GM12864 (cell line): ENCODE results near the gene PNMT.

Experiments used
- DNase-seq: peaks from one replicate; pipeline ENCODE4 v3.0.0-alpha.2; 2011; ENCODE audit warnings: low read depth
- H3K4me3 ChIP-seq: 2 replicates; pipeline ENCODE4 v1.5.1; 2011; ENCODE audit warnings: mild to moderate bottlenecking, low read depth, low read length, control low read depth
- CTCF ChIP-seq: IDR thresholded peaks from 2 replicates; pipeline ENCODE4 v1.5.1; 2011; ENCODE audit warnings: low read depth, mild to moderate bottlenecking, moderate library complexity, low read length, control low read depth, inconsistent platforms; ENCODE audit errors: missing control alignments

The PNMT gene

GRCh38 chr17:39628655-39629493 is 39.4 kb upstream of the PNMT start:
- DNase-seq = no peak
- H3K4me3 ChIP-seq = no peak overlapping the region
- no peak for TF ChIP-seq CTCF

DNA sequence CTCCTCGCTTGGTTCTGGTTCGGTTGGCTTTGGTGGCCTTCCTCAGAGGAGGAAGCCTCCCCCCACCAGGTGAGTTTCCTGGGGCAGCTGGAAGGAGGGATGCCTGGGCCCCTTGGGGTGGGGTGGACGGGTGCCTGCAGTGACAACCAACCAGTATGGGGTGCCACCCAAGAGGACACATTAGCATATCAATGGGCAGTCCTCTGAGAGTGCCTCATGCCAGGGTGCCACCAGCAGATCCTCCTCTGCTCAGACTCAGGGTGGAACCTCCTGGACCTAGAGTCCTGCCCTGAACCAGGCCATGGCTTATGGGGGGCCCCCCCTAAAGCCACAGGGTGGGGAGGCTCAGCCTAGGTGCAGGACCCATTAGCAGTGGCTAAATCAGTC is 38.8 kb upstream of the PNMT start:
- TF ChIP-seq CTCF = no peak
- no peak for DNase-seq
- H3K4me3 ChIP-seq = no peak overlapping the region

DNA sequence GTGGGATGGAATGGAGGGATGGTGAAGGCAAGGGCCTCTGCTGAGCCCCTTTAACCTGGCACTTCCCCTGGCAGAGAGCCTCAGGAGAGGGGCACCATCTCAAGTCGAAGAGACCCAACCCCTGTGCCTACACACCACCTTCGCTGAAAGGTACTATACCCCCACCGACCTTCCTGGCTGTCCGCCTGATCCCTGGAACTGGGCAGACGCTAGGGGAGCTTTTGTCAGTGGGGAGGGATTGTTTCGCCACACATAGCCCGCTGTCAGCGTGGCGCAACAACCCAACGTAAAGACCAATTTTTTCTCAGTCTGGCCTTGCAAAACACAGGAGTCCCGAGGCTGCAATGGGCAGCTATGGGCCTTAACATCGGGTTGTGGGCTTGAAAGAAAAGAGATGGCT is 38.4 kb upstream of the PNMT start:
- DNase-seq = no peak
- no peak for TF ChIP-seq CTCF
- H3K4me3 ChIP-seq = no peak overlapping the region

GRCh38 chr17:39631403-39631802 is 36.9 kb upstream of the PNMT start:
- TF ChIP-seq CTCF = no peak
- DNase-seq = no peak
- no peak overlapping the region for H3K4me3 ChIP-seq

GRCh38 chr17:39632153-39632941 is 35.9 kb upstream of the PNMT start:
- H3K4me3 ChIP-seq = no peak overlapping the region
- DNase-seq = no peak

DNA sequence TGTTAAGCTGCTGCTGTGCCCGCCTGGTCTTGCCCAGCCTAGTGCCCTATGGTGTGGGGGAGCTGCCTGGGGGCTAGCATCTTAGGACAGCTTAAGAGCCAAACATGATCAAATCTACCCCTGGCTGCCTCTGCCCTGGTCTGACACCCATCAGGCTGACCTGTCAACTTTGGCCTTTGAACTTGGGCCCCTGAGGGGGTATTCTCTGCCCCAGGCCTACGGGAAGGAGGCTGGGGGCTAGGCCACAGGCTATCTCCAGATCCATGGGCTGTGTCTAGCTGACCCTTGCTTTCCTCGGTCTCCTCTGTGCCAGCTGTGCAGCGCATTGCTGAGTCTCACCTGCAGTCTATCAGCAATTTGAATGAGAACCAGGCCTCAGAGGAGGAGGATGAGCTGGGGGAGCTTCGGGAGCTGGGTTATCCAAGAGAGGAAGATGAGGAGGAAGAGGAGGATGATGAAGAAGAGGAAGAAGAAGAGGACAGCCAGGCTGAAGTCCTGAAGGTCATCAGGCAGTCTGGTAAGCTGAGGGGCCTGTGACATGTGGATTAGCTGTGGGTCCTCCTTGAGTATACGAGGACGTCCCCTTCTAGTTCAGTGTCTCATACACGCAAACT is 34.6 kb upstream of the PNMT start:
- no peak overlapping the region for H3K4me3 ChIP-seq
- TF ChIP-seq CTCF = no peak
- DNase-seq = no peak

More at GRCh38 chr17:39632153-39632941, 35.9 kb upstream of the PNMT start:
- TF ChIP-seq CTCF = no peak
